MCF 10A (cell line): Measurements from ENCODE around the gene HMG20A. TPM values are rescaled to one million over a fixed set of nuclear protein-coding genes. Genes with fewer than 3 reads are reported as not detected.

Source experiments
- BruUV-seq: library from RNA; stranded (reverse); fragments of 400-500 nt; replicated peaks from 2 replicates; lab custom pipeline; 2021; lab: Mats Ljungman, UMichigan
- CTCF ChIA-PET: fragments of 300-600 bp; sonication (Branson Sonifier 250); formaldehyde crosslinking; extraction: SDS; loops from one replicate; lab custom pipeline; 2021; ENCODE audit warnings: antibody characterized with exemption, inconsistent platforms; lab: Yijun Ruan, JAX
- POLR2A ChIA-PET: fragments of 300-600, 350-650 bp; sonication (Branson Sonifier 250); formaldehyde crosslinking; extraction: SDS; loops from one replicate; lab custom pipeline; 2020; ENCODE audit warnings: antibody characterized with exemption, inconsistent platforms; lab: Yijun Ruan, JAX
- DNase-seq: peaks from one replicate; pipeline ENCODE4 v3.0.0-alpha.2; 2018; ENCODE audit not compliant: unreplicated experiment
- H3K27ac Mint-ChIP-seq: one replicate; pipeline ENCODE4 v1.8.0; 2022; ENCODE audit warnings: mild to moderate bottlenecking, low read depth, mixed read lengths; ENCODE audit not compliant: unreplicated experiment
- H3K27me3 Mint-ChIP-seq: one replicate; pipeline ENCODE4 v1.8.0; 2022; ENCODE audit warnings: mixed read lengths; ENCODE audit not compliant: insufficient read depth, unreplicated experiment
- H3K36me3 Mint-ChIP-seq: one replicate; pipeline ENCODE4 v1.8.0; 2022; ENCODE audit warnings: mild to moderate bottlenecking, moderate library complexity, mixed read lengths; ENCODE audit not compliant: insufficient read depth, unreplicated experiment
- H3K4me1 Mint-ChIP-seq: one replicate; pipeline ENCODE4 v1.8.0; 2022; ENCODE audit warnings: mixed read lengths; ENCODE audit not compliant: insufficient read depth, unreplicated experiment
- H3K4me3 Mint-ChIP-seq: one replicate; pipeline ENCODE4 v1.8.0; 2022; ENCODE audit warnings: mild to moderate bottlenecking, moderate library complexity, mixed read lengths; ENCODE audit not compliant: unreplicated experiment
- H3K9me3 Mint-ChIP-seq: one replicate; pipeline ENCODE4 v1.8.0; 2022; ENCODE audit warnings: mixed read lengths; ENCODE audit not compliant: unreplicated experiment
- intact Hi-C: fragments of 100-400 bp; cut with micrococcal nuclease; formaldehyde crosslinking; loops from 2 replicates; pipeline ENCODE4 v1.14.1; 2022
- total RNA-seq: library from RNA; stranded (reverse); gene quantifications from 2 replicates; pipeline ENCODE4 v1.2.3, GENCODE V29; 2022
- TF ChIP-seq, protein P1 (sequence below): fragments of 200-600 bp; IDR thresholded peaks from one replicate; pipeline ENCODE4 v1.8.0; 2022; ENCODE audit warnings: antibody characterized with exemption, mild to moderate bottlenecking; ENCODE audit not compliant: unreplicated experiment

The HMG20A gene
- total RNA-seq, 1 experiment from 2014 or later = 39.7 TPM

DNA sequence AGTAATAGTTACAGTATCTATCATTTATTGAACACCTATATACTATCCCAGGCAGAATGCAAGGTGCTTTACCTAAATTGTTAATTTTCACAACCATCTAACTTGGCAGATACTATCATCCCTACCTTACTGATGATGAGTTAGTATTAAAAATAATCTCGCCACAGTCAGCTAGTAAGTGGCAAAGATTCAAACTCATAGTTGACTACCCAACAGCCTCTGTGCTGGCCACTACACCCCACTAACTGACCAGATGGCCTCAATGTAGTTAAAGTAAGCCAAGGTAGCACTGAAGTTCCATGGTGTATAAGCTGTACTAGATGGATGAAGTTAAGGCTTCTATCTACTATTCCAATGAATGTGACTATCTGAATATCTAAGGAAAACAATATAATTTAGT lies 45.6 kb upstream of the HMG20A start:
- Mint-ChIP-seq H3K36me3 (no peaks in the 10 kb centered on the region), H3K27ac (no peak overlapping the region), H3K4me1 (no peaks in the 10 kb centered on the region), H3K27me3 (no peaks in the 10 kb centered on the region), H3K4me3 (no peak overlapping the region), H3K9me3 (peaks cover 10% of the 10 kb centered on the region)
- DNase-seq = no peak
- ChIA-PET POLR2A (no interaction called here), CTCF (no interaction called here)
- intact Hi-C loops = no loop called here
- TF ChIP-seq, protein P1, sequence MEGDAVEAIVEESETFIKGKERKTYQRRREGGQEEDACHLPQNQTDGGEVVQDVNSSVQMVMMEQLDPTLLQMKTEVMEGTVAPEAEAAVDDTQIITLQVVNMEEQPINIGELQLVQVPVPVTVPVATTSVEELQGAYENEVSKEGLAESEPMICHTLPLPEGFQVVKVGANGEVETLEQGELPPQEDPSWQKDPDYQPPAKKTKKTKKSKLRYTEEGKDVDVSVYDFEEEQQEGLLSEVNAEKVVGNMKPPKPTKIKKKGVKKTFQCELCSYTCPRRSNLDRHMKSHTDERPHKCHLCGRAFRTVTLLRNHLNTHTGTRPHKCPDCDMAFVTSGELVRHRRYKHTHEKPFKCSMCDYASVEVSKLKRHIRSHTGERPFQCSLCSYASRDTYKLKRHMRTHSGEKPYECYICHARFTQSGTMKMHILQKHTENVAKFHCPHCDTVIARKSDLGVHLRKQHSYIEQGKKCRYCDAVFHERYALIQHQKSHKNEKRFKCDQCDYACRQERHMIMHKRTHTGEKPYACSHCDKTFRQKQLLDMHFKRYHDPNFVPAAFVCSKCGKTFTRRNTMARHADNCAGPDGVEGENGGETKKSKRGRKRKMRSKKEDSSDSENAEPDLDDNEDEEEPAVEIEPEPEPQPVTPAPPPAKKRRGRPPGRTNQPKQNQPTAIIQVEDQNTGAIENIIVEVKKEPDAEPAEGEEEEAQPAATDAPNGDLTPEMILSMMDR = no peak
- BruUV-seq = no TSS peak

DNA sequence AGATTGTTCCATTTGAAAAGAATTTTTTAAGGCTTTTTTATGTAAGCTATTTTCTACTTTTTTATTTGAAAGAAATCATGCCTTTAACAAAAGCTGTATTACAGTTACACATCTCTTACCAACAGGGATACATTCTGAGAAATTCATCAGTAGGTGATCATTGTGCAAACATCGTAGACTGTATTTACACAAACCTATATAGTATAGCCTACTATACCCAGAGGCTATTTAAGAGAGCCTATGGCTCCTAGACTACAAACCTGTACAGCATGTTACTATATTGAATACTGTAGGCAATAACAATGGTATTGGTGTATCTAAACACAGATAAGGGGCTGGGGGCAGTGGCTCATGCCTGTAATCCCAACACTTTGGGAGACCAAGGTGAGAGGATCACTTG lies 43.9 kb upstream of the HMG20A start:
- TF ChIP-seq, protein P1 = no peak
- H3K4me1 Mint-ChIP-seq = no peaks in the 10 kb centered on the region
- BruUV-seq = no TSS peak
- H3K27ac Mint-ChIP-seq = no peak overlapping the region
- no peak overlapping the region for H3K4me3 Mint-ChIP-seq
- CTCF ChIA-PET = no interaction called here
- H3K36me3 Mint-ChIP-seq = no peaks in the 10 kb centered on the region
- H3K27me3 Mint-ChIP-seq = no peaks in the 10 kb centered on the region
- no peak for DNase-seq
- H3K9me3 Mint-ChIP-seq = peaks cover 10% of the 10 kb centered on the region
- POLR2A ChIA-PET = no interaction called here
- intact Hi-C loops = no loop called here

DNA sequence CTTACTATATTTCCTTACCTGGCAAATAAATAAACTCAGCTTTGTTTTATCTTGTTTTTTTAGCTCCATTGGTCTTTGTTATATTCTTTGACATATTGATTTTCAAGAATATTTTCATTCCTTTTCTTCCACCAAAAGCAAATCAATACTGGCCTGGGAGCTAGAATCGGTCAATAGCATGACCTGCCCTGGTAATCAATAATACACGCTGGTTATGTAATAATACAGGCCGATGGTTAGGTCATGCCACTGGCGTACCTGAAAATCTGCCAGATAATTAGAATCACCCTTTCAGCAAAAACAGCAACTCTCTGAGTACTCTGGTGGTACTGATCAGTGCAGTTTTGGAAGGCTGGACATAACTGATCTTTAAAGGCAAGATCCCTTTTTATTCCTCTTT lies 40.7 kb upstream of the HMG20A start:
- Mint-ChIP-seq H3K4me3 (no peak overlapping the region), H3K36me3 (no peaks in the 10 kb centered on the region), H3K27me3 (no peaks in the 10 kb centered on the region), H3K9me3 (no peaks in the 10 kb centered on the region), H3K27ac (no peak overlapping the region), H3K4me1 (no peaks in the 10 kb centered on the region)
- intact Hi-C loops = no loop called here
- TF ChIP-seq, protein P1 = no peak
- ChIA-PET CTCF (no interaction called here), POLR2A (no interaction called here)
- DNase-seq = no peak
- no TSS peak for BruUV-seq

DNA sequence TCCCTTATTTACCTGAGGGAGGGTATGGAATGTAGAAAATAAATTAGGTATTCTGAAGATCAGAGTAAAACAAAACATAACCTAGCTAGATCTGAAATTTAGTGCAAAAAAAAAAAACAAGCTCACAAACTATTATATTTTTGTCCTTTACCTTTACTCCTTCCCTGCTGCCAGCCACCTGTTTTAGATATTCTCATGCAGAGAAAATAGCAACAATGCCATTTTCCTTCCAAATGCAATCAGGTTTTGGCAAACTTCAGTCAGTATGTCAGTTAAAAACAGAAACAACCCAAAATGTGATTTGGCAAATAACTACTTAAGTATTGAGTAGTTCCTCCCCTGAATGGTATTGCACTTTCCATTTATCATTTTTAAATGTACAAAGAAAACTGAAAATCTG lies 36.6 kb upstream of the HMG20A start:
- no peaks in the 10 kb centered on the region for H3K9me3 Mint-ChIP-seq
- BruUV-seq = no TSS peak
- TF ChIP-seq, protein P1 = no peak
- ChIA-PET CTCF (interaction anchor here (0.6 kb wide), 1 partner anchor 159 kb away, joined by 3 read pairs; no protein-coding TSS in a partner anchor), POLR2A (no interaction called here)
- no peak overlapping the region for H3K4me3 Mint-ChIP-seq
- DNase-seq = no peak
- H3K27me3 Mint-ChIP-seq = no peaks in the 10 kb centered on the region
- H3K4me1 Mint-ChIP-seq = peaks cover 5% of the 10 kb centered on the region
- intact Hi-C loops = no loop called here
- H3K27ac Mint-ChIP-seq = no peak overlapping the region
- no peaks in the 10 kb centered on the region for H3K36me3 Mint-ChIP-seq
